GM18873 (cell line): Measurements from ENCODE around the gene GPD1L.
"Not testable (repeated sequence)": the region's sequence is repeated elsewhere in the genome, so short reads cannot be mapped to it uniquely, and the experiment has no call there.

Experiments
- ATAC-seq: cut with Tn5 transposase; IDR thresholded peaks from one replicate; pipeline ENCODE4 v1.9.1; 2021; ENCODE audit warnings: mild to moderate bottlenecking, moderate library complexity, moderate number of reproducible peaks; ENCODE audit not compliant: unreplicated experiment, low FRiP score

Gene GPD1L

DNA sequence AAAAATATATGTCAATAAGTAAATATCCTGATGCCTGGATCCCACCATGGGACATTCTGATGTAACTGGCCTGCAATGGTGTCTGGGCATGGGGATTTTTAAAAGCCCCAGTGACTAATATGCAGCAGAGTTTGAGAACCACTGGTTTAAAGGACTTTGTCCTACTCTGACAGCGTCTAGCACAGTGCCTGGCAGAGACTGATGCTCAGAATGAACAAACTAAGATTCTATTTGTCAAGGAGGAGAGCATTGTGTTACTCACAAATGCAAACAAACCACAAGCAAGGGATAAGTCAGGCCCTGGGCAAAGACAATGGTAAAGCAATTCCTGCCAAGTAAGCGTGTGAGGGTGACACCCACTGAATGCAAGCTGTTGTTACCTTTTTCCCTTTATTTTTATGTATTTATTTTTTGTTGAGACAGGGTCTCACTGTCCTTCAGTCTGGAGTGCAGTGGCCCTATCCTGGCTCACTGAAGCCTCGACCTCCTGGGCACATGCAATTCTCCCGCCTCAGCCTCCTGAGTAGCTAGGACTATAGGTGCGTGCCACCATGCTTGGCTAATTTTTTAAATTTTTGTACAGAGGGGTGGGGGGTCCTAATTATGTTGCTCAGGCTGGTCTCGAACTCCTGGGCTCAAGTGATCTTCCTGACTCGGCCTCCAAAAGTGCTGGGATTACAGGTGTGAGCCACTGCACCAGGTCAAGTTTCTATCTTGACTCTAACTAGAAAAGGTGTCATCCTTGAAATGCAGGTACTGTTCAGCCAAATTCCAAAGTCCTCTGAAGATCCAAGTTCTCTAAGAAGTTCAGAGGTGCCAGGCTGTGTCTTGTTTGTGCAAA lies 909 bp upstream of the GPD1L start:
- ATAC-seq: no peak

- ATAC-seq: no peak
These were observed 526 bp downstream of the GPD1L start for GRCh38 chr3:32106929-32107362.

GRCh38 chr3:32108224-32108623 lies 1.8 kb downstream of the GPD1L start:
- not testable (repeated sequence) for ATAC-seq

- no peak for ATAC-seq
These were observed 2.8 kb downstream of the GPD1L start for GRCh38 chr3:32109256-32109655.

GRCh38 chr3:32110233-32110760 lies 3.9 kb downstream of the GPD1L start:
- ATAC-seq: no peak

DNA sequence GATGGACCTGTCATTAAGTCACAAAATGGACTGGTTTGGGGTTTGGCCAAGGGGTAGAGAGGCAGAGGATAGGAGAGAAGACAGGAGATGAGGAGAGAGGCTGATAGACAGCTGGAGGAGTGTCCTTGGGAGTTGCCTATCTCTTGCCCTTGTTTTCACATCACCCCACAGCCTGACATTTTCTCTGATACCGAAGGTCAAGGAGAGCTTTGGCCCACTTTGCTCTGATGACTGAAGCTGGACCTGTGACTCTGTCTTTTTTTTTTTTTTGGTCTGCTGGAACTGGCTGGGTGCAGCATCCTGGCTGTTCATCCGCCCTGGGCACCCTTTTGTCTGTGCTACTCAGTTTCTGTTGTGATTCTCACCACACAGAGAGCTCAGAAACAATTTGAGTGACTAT lies 5.1 kb downstream of the GPD1L start:
- ATAC-seq: no peak

- ATAC-seq: no peak
These were observed 7.1 kb downstream of the GPD1L start for GRCh38 chr3:32113566-32113965.

DNA sequence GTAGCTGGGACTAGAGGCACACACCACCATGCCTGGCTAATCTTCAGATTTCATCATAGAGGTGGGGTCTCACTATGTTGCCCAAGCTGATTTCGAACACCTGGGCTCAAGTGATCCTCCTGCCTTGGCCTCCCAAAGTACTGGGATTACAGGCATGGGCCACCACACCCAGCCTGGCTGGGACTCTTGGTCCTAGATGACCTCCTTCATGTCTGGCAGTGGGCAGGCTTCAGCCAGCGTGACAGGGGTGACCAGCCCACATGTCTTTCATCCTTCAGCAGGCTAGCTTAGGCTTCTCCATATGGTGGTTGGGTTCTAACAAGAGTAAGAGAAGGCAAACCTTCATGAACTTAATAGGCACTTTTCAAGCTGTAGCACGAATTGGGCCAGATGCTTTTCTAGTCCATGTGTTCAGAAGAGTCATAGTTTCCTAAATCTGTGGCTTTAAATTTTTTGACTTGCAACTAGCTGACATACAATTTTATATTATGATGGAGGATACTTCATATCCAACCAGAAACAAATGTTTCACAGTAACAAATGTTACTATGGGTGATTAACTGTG lies 7.6 kb downstream of the GPD1L start:
- no peak for ATAC-seq

GRCh38 chr3:32114546-32115386 lies 8.3 kb downstream of the GPD1L start:
- not testable (repeated sequence) for ATAC-seq

DNA sequence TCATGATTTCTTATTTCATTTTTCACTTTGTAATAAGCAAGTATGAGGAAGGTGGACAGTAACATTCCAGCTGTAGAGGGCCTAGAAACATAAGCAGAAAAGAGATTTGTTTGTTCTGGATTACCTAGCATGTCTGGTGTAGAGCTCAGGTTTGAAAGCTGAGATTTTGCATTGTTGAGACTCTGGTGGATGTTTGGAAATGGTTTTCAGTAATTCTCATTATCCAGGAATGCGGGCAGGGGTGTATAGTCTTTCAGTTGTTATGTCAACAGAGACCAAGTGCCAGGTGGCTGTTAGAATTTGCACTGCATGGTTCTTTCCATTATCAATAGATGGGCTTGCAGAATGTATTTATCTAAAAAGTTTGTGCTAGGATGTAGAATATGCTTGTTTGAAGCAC lies 10.9 kb downstream of the GPD1L start:
- ATAC-seq: no peak

DNA sequence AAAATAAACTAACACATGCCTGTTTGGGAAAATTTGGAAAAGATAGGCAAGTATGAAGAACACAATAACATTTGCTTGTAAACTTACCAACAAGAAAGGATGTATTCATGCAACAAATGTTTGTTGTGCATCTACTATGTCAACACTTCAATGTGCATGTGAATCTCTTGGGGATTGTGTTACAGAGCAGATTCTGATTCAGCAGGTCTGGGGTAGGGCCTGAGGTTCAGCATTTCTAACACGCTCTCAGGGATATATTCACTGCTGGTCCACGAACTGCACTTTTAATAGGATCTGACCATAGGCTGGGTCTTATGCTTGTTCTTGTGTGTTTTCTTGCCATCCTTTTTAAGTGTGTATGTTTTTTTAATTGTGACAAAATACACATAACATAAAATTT lies 11.8 kb downstream of the GPD1L start:
- ATAC-seq: no peak

DNA sequence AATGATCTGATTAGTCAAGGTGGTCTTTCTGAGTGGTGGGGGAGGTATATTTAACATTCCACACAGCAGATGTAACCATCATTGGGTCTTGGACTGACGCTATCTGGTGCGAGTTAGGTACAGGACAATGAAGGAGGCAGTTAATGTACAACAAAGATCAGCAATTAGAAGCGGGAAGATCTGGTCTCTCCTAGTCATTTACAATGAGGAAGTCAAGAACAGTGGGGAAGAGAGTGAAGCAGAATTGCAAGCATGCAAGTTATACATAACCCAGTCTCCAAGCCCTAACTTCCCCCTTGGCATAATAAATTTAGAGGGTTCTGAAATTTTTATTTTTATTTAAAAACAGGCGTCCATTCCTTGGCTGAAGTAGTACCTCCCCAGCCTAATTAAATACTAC lies 14.1 kb downstream of the GPD1L start:
- no peak for ATAC-seq

DNA sequence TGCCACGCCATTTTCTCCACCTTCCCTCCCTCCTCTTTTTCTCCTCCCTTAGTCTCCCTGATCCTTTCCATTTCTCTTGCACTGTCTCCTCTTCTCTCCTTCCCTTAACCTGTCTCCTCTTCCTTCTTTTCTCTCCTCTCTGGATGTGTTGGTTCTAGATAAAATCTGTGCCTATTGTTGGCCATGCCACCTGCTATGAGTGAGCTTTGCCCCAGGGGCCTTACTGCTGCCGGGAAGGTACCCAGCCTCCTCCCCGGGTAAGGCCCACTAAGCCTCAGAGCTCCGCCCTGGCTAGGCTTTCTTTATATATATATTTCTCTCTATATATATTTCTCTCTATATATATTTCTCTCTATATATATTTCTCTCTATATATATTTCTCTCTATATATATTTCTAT lies 14.7 kb downstream of the GPD1L start:
- no peak for ATAC-seq

DNA sequence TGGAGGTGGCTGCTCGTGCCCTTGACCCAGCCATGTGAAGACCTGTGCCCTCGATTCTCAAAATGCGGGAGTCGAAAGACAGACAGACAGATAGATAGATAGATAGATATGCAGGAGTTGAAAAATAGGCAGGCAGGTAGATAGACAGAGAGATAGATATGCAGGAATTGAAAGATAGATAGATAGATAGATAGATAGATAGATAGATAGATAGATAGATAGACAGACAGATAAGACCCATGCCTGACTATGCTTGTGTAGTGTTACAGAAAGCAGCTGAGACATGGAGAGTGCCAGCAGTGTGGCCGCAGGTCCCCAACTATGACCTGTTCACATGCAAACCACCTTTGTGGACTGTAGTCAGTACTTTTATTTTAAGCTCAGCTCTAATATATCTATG lies 17.2 kb downstream of the GPD1L start:
- no peak for ATAC-seq

GRCh38 chr3:32125012-32125411 lies 18.6 kb downstream of the GPD1L start:
- ATAC-seq: no peak

GRCh38 chr3:32126305-32127015 lies 20.0 kb downstream of the GPD1L start:
- ATAC-seq: no peak

DNA sequence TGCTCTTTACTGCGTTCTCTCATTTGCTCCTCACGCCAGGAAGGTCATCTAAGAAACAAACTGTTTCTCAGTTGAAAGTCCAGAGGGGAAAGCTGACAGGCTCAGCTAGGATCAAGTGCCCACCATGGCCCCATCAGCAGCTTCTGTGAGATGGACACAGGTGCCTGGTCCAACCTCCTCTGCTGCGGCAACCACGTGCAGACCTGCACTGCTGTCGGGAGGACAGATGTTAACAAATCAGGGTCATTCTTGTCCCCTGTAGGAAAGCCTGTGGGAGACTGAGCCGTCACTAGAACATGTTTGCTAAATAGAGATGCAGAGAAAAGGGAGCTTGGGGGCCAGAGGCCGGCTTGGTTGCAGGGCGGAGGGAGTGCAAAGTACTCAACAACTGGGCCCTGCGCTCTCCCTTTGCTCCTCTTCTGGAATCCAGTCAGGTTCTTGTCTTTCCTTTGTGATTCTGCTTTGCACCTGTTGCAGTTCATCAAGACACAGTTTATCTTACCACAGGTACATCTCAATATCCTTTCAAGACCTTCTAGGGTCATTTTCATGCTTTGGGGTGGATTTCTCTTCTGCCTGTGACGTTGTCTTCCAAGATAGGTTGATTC lies 20.9 kb downstream of the GPD1L start:
- no peak for ATAC-seq

- no peak for ATAC-seq
These were observed 22.5 kb downstream of the GPD1L start for GRCh38 chr3:32128936-32129335.

DNA sequence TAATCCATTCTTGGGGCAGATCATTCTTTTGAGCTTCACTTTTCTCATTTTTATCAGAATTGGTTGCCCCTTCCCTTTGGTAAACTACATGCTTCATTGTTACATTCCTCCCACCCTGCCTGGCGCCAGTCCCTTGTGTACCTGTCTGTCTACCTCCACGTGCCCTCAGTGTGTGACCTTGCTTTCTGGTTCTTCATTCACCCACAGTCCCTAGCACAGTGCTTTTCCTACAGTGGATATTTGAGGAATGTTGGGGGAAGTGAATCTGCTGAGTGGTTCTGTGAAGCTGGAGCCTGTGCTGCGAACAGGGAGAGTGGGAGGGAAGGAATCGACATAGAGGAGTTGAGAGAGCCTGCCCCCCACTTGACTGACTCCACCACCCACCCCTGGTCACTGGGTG lies 23.4 kb downstream of the GPD1L start:
- ATAC-seq: no peak

DNA sequence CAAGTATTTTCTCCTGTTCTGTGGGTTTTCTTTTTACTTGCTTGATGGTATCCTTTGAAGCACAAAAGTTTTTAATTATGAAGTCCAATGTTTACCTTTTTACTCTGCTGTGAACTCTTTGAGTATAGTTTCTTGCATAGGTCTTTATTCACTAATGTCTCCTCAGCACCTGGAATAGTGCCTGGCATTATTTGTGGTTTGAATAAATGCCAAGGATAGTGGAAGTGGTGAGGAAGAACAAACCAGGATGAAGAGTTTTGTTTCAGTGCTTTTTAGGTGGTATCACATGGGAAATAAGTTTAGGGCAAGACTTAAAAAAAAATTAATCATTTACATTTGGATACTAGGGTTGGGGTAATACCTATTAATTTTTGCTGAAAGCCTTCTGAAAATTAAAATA lies 25.7 kb downstream of the GPD1L start:
- no peak for ATAC-seq
